BLaER1 treated with 17β-estradiol and CSF1 and Interleukin-3, amounts not matched to agents 10 nM and 100 nM (cell line): ENCODE results near the gene PIH1D2.
"Not testable (repeated sequence)": the region's sequence is repeated elsewhere in the genome, so short reads cannot be mapped to it uniquely, and the experiment has no call there.

Source experiments
- H3K27ac ChIP-seq, 11 experiments: shearing (Covaris generic); formaldehyde crosslinking; 2 replicates each; pipeline ENCODE4 v1.8.1; 2022
- H3K27me3 ChIP-seq, 11 experiments: shearing (Covaris generic); formaldehyde crosslinking; 2 replicates each; pipeline ENCODE4 v1.8.1; 2022
- H3K36me3 ChIP-seq, 11 experiments: shearing (Covaris generic); formaldehyde crosslinking; 2 replicates each; pipeline ENCODE4 v1.8.1; 2022
- H3K4me1 ChIP-seq, 10 experiments: shearing (Covaris generic); formaldehyde crosslinking; 2 replicates each; pipeline ENCODE4 v1.8.1; 2022
- H3K4me2 ChIP-seq, 11 experiments: shearing (Covaris generic); formaldehyde crosslinking; 2 replicates each; pipeline ENCODE4 v1.8.1; 2022
- H3K4me3 ChIP-seq, 10 experiments: shearing (Covaris generic); formaldehyde crosslinking; 2 replicates each; pipeline ENCODE4 v1.8.1; 2022
- H3K9ac ChIP-seq, 11 experiments: shearing (Covaris generic); formaldehyde crosslinking; 2 replicates each; pipeline ENCODE4 v1.8.1; 2022
- H3K9me3 ChIP-seq, 11 experiments: shearing (Covaris generic); formaldehyde crosslinking; replicated peaks in 1 of 11; 2 replicates each; pipeline ENCODE4 v1.8.1; 2022
- H4K20me1 ChIP-seq, 11 experiments: shearing (Covaris generic); formaldehyde crosslinking; 2 replicates each; pipeline ENCODE4 v1.8.1; 2022
- Cebpa-rat ChIP-seq, 11 experiments: shearing (Covaris generic); IDR thresholded peaks; 2 replicates each; pipeline ENCODE4 v1.8.1; 2022

Gene PIH1D2

GRCh38 chr11:112044961-112045360 lies 28.9 kb downstream of the PIH1D2 start:
- no peak overlapping the region for H3K4me3 ChIP-seq
- peaks cover 0 to 13% (median 8%) of the 10 kb centered on the region in 11 experiments; a peak in 12 of 22 replicates for H3K9me3 ChIP-seq
- peaks cover 64 to 100% (median 95%) of the 10 kb centered on the region in 11 experiments for H3K36me3 ChIP-seq
- no peak overlapping the region for H3K9ac ChIP-seq
- peaks cover 0 to 14% (median 0%) of the 10 kb centered on the region in 11 experiments; a peak in 2 of 22 replicates for H4K20me1 ChIP-seq
- peaks cover 0 to 25% (median 5%) of the 10 kb centered on the region in 10 experiments; a peak in 13 of 20 replicates for H3K4me1 ChIP-seq
- H3K27me3 ChIP-seq, result no peaks in the 10 kb centered on the region
- no peak overlapping the region for H3K4me2 ChIP-seq
- H3K27ac ChIP-seq, result no peak overlapping the region
- no peak for TF ChIP-seq Cebpa-rat (IDR thresholded peaks at IDR 0.05)

GRCh38 chr11:112042961-112043304 lies 30.9 kb downstream of the PIH1D2 start:
- TF ChIP-seq Cebpa-rat (IDR thresholded peaks at IDR 0.05), result no peak
- no peak overlapping the region for H3K9ac ChIP-seq
- no peaks in the 10 kb centered on the region for H3K27me3 ChIP-seq
- H3K9me3 ChIP-seq, result peaks cover 0 to 13% (median 8%) of the 10 kb centered on the region in 11 experiments; a peak in 12 of 22 replicates
- H3K36me3 ChIP-seq, result peaks cover 82 to 100% (median 97%) of the 10 kb centered on the region in 11 experiments
- no peak overlapping the region for H3K27ac ChIP-seq
- H3K4me3 ChIP-seq, result no peak overlapping the region
- peaks cover 0 to 14% (median 0%) of the 10 kb centered on the region in 11 experiments; a peak in 2 of 22 replicates for H4K20me1 ChIP-seq
- H3K4me2 ChIP-seq, result no peak overlapping the region; a peak in 1 of 22 replicates
- peaks cover 0 to 7% (median 0%) of the 10 kb centered on the region in 10 experiments; a peak in 4 of 20 replicates for H3K4me1 ChIP-seq

GRCh38 chr11:112042161-112042960 lies 31.5 kb downstream of the PIH1D2 start:
- Histone ChIP-seq H3K36me3 (peaks cover 85 to 100% (median 97%) of the 10 kb centered on the region in 11 experiments), H3K27me3 (no peaks in the 10 kb centered on the region), H4K20me1 (peaks cover 0 to 14% (median 0%) of the 10 kb centered on the region in 11 experiments; a peak in 2 of 22 replicates), H3K4me1 (peaks cover 0 to 7% (median 0%) of the 10 kb centered on the region in 10 experiments; a peak in 3 of 20 replicates), H3K27ac (no peak overlapping the region), H3K4me3 (no peak overlapping the region), H3K4me2 (peak overlapping the region in 1 of 11 experiments; percentile 26; a peak in 2 of 22 replicates), H3K9ac (no peak overlapping the region), H3K9me3 (peaks cover 0 to 9% (median 5%) of the 10 kb centered on the region in 11 experiments; a peak in 11 of 22 replicates)
- no peak for TF ChIP-seq Cebpa-rat (IDR thresholded peaks at IDR 0.05)

GRCh38 chr11:112037527-112037926 lies 36.3 kb downstream of the PIH1D2 start:
- Histone ChIP-seq H3K27me3 (no peaks in the 10 kb centered on the region), H4K20me1 (peaks cover 0 to 22% (median 0%) of the 10 kb centered on the region in 11 experiments; a peak in 3 of 22 replicates), H3K27ac (no peak overlapping the region), H3K36me3 (peaks cover 88 to 99% (median 93%) of the 10 kb centered on the region in 11 experiments), H3K4me1 (peaks cover 0 to 6% (median 0%) of the 10 kb centered on the region in 10 experiments; a peak in 3 of 20 replicates), H3K4me2 (no peak overlapping the region), H3K9ac (no peak overlapping the region), H3K4me3 (no peak overlapping the region), H3K9me3 (no peaks in the 10 kb centered on the region)
- no peak for TF ChIP-seq Cebpa-rat (IDR thresholded peaks at IDR 0.05)

GRCh38 chr11:112033902-112034301 lies 39.9 kb downstream of the PIH1D2 start:
- Histone ChIP-seq H3K27me3 (no peaks in the 10 kb centered on the region), H3K27ac (no peak overlapping the region), H3K9ac (no peak overlapping the region), H3K36me3 (peaks cover 88 to 99% (median 93%) of the 10 kb centered on the region in 11 experiments), H3K4me3 (no peak overlapping the region), H3K4me1 (no peaks in the 10 kb centered on the region), H4K20me1 (peaks cover 0 to 14% (median 0%) of the 10 kb centered on the region in 11 experiments; a peak in 1 of 22 replicates), H3K9me3 (no peaks in the 10 kb centered on the region), H3K4me2 (no peak overlapping the region)
- no peak for TF ChIP-seq Cebpa-rat (IDR thresholded peaks at IDR 0.05)

GRCh38 chr11:112029460-112029859 lies 44.4 kb downstream of the PIH1D2 start:
- Histone ChIP-seq H3K4me1 (peaks cover 2 to 7% (median 3%) of the 10 kb centered on the region in 10 experiments; a peak in 16 of 20 replicates), H3K36me3 (peaks cover 65 to 68% (median 67%) of the 10 kb centered on the region in 11 experiments), H3K27me3 (no peaks in the 10 kb centered on the region), H4K20me1 (peaks cover 0 to 14% (median 0%) of the 10 kb centered on the region in 11 experiments; a peak in 2 of 22 replicates), H3K27ac (no peak overlapping the region), H3K9ac (no peak overlapping the region), H3K4me2 (no peak overlapping the region), H3K9me3 (no peaks in the 10 kb centered on the region), H3K4me3 (no peak overlapping the region)
- TF ChIP-seq Cebpa-rat (IDR thresholded peaks at IDR 0.05), result no peak

- H3K9ac ChIP-seq, H3K4me2 ChIP-seq: not testable (repeated sequence)
Measured at GRCh38 chr11:112026784-112027410, 46.9 kb downstream of the PIH1D2 start.

GRCh38 chr11:112025707-112026106 lies 48.1 kb downstream of the PIH1D2 start:
- Histone ChIP-seq H3K27me3 (no peaks in the 10 kb centered on the region), H3K27ac (peak overlapping the region; percentile 53 to 94 (median 90)), H3K4me3 (peak overlapping the region; percentile 74 to 99 (median 92)), H3K9me3 (no peaks in the 10 kb centered on the region), H4K20me1 (peaks cover 0 to 5% (median 0%) of the 10 kb centered on the region in 11 experiments; a peak in 1 of 22 replicates), H3K4me2 (peak overlapping the region; percentile 80 to 97 (median 89)), H3K36me3 (peaks cover 28 to 31% (median 30%) of the 10 kb centered on the region in 11 experiments), H3K4me1 (peaks cover 12 to 20% (median 16%) of the 10 kb centered on the region in 10 experiments), H3K9ac (peak overlapping the region; percentile 82 to 96 (median 91))
- TF ChIP-seq Cebpa-rat (IDR thresholded peaks at IDR 0.05), result no peak

More at GRCh38 chr11:112026784-112027410, 46.9 kb downstream of the PIH1D2 start:
- H3K4me3 ChIP-seq, H3K27ac ChIP-seq, H3K27me3 ChIP-seq, H3K9me3 ChIP-seq, H4K20me1 ChIP-seq: not testable (repeated sequence)
- Histone ChIP-seq H3K36me3 (peaks cover 39 to 43% (median 41%) of the 10 kb centered on the region in 11 experiments), H3K4me1 (peaks cover 12 to 20% (median 16%) of the 10 kb centered on the region in 10 experiments)
